Right atrium auricular region (tissue), 2 donors: Measurements from ENCODE around the gene WDR43. TPM values are rescaled to one million over a fixed set of nuclear protein-coding genes. Genes with fewer than 3 reads are reported as not detected.

Source experiments
- DNase-seq: peaks from one replicate; pipeline ENCODE4 v3.0.0-alpha.2; 2019; ENCODE audit warnings: low spot score
- H3K27ac ChIP-seq, 2 donors: fragments of 200-600 bp; sonication (generic); 1 replicate in 1 of 2; 2 replicates in 1 of 2; pipeline ENCODE4 v1.5.1; 2016 to 2019
- H3K27me3 ChIP-seq, 2 donors: fragments of 200-600 bp; sonication (generic); one replicate each; pipeline versions ENCODE4 v1.5.1 to v1.6.0; 2017 to 2019
- H3K36me3 ChIP-seq: fragments of 200-600 bp; sonication (generic); one replicate; pipeline ENCODE4 v1.5.1; 2016
- H3K4me1 ChIP-seq, 2 donors: fragments of 200-600 bp; sonication (generic); one replicate each; pipeline versions ENCODE4 v1.5.1 to v1.6.0; 2017 to 2019
- H3K4me3 ChIP-seq, 2 donors: fragments of 200-600 bp; sonication (generic); 1 replicate in 1 of 2; 2 replicates in 1 of 2; pipeline ENCODE4 v1.5.1; 2017 to 2019; ENCODE audit warnings: mild to moderate bottlenecking in 1 of 2, moderate library complexity in 1 of 2
- H3K9me3 ChIP-seq, 2 donors: fragments of 200-600 bp; sonication (generic); one replicate each; pipeline ENCODE4 v1.5.1; 2019
- CTCF ChIP-seq, 2 donors: fragments of 200-600 bp; sonication (generic); IDR thresholded peaks; one replicate each; pipeline ENCODE4 v1.5.1; 2019; ENCODE audit warnings: antibody characterized with exemption in 2 of 2
- total RNA-seq, 2 donors: library from RNA; depleted of rRNA; stranded (reverse); fragments of >200 nt; gene quantifications; one replicate each; pipeline ENCODE4 v1.1.0, GENCODE V29; 2016

Gene WDR43
- total RNA-seq, 2 donors from 2014 or later, result 17.8 to 18.9 TPM

- TF ChIP-seq CTCF (IDR thresholded peaks at IDR 0.05), result no peak
- H3K9me3 ChIP-seq, result no peaks in the 10 kb centered on the region
- H3K4me1 ChIP-seq, result peaks cover 0 to 35% of the 10 kb centered on the region in 2 donors
- H3K27ac ChIP-seq, result no peak overlapping the region
- no peaks in the 10 kb centered on the region for H3K36me3 ChIP-seq
- H3K27me3 ChIP-seq, result no peaks in the 10 kb centered on the region
- H3K4me3 ChIP-seq, result no peak overlapping the region
- DNase-seq, result no peak
Measured at GRCh38 chr2:28896906-28897305, 2.4 kb downstream of the WDR43 start.

DNA sequence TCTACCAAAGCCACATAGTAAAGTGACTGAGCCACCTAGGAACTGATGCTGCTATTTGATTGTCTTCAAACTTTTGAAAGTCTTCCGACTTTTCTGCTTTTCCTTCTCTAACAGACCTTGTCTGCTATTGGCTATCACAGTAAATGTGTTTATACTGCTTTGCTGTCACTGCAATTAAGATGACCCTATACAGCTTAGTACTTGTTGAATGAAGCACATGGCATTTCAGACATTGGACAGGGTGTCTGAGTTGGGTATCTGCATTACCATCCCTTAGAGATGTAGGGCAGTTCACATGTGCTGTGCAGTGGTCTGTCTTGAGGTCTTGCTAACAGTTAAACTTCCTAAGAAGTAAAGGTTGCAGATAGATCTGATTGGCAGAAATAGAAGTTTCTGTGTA, 3.6 kb downstream of the WDR43 start:
- DNase-seq, result no peak
- Histone ChIP-seq H3K9me3 (no peaks in the 10 kb centered on the region), H3K4me1 (peaks cover 0 to 35% of the 10 kb centered on the region in 2 donors), H3K4me3 (no peak overlapping the region), H3K36me3 (peaks cover 5% of the 10 kb centered on the region), H3K27me3 (no peaks in the 10 kb centered on the region), H3K27ac (no peak overlapping the region)
- no peak for TF ChIP-seq CTCF (IDR thresholded peaks at IDR 0.05)

DNA sequence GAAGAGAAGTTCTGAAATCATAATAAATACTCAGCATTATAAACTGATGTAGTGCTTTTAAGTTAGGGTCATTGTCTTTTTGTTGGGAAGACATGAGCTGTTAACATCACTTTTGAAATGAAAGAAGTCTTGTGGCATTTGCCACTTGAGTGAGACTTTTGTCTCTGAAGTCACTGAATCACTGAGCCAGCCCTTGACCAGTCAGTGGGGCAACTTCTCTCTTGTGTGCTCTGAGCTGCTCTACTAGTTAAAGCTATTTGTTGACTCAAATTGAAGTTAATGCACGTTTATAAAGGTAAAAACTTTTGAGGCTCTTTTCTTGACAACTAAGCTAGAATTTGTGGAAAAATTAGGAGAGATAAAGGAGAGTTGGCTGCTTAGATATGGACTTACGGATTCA, 6.7 kb downstream of the WDR43 start:
- H3K4me3 ChIP-seq, result no peak overlapping the region
- H3K4me1 ChIP-seq, result peaks cover 0 to 24% of the 10 kb centered on the region in 2 donors
- no peak for TF ChIP-seq CTCF (IDR thresholded peaks at IDR 0.05)
- DNase-seq, result no peak
- no peaks in the 10 kb centered on the region for H3K27me3 ChIP-seq
- H3K27ac ChIP-seq, result no peak overlapping the region
- peaks cover 23% of the 10 kb centered on the region for H3K36me3 ChIP-seq
- H3K9me3 ChIP-seq, result no peaks in the 10 kb centered on the region

DNA sequence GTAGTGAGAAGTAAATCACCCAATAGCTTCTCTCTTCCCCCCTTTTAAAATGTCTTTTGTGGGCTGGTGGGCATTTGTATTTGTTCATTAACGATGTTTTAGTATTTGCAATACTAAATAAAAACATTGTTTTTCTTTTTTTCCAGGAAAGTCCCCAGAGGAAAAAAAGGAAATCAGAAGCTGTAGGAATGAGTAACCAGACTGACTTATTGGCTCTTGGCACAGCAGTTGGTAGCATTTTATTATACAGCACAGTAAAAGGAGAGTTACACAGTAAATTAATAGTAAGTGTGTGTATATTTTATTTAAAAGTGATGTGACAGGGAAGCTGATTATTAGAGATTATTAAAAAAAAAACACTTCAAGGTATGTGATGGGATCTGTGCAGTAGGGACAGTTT, 7.4 kb downstream of the WDR43 start:
- no peak overlapping the region for H3K27ac ChIP-seq
- peaks cover 30% of the 10 kb centered on the region for H3K36me3 ChIP-seq
- no peak overlapping the region for H3K4me3 ChIP-seq
- no peaks in the 10 kb centered on the region for H3K9me3 ChIP-seq
- H3K27me3 ChIP-seq, result no peaks in the 10 kb centered on the region
- H3K4me1 ChIP-seq, result peaks cover 0 to 18% of the 10 kb centered on the region in 2 donors
- no peak for DNase-seq
- TF ChIP-seq CTCF (IDR thresholded peaks at IDR 0.05), result no peak

GRCh38 chr2:28902584-28902983, 8.1 kb downstream of the WDR43 start:
- H3K9me3 ChIP-seq, result no peaks in the 10 kb centered on the region
- TF ChIP-seq CTCF (IDR thresholded peaks at IDR 0.05), result no peak
- H3K27ac ChIP-seq, result no peak overlapping the region
- H3K27me3 ChIP-seq, result no peaks in the 10 kb centered on the region
- peaks cover 0 to 10% of the 10 kb centered on the region in 2 donors for H3K4me1 ChIP-seq
- H3K36me3 ChIP-seq, result peaks cover 37% of the 10 kb centered on the region
- no peak for DNase-seq
- H3K4me3 ChIP-seq, result no peak overlapping the region

GRCh38 chr2:28904295-28904694, 9.8 kb downstream of the WDR43 start:
- Histone ChIP-seq H3K27me3 (no peaks in the 10 kb centered on the region), H3K4me3 (no peak overlapping the region), H3K36me3 (peaks cover 52% of the 10 kb centered on the region), H3K9me3 (no peaks in the 10 kb centered on the region), H3K27ac (no peak overlapping the region), H3K4me1 (peaks cover 0 to 2% of the 10 kb centered on the region in 2 donors)
- no peak for TF ChIP-seq CTCF (IDR thresholded peaks at IDR 0.05)
- no peak for DNase-seq
